Measurements from ENCODE around the gene TMCO4. TPM values are rescaled to one million over a fixed set of nuclear protein-coding genes. Genes with fewer than 3 reads are reported as not detected.

TMCO4 gene
- total RNA-seq, 1 experiment from 2014 or later = 4.3 TPM

GRCh38 chr1:19676438-19676922 is 123.2 kb downstream of the TMCO4 start:
- Histone ChIP-seq H3K4me1 (ENCODE audit: insufficient read depth, low read length, poor library complexity, severe bottlenecking) (no peaks in the 10 kb centered on the region), H3K27ac (ENCODE audit: low read depth, low read length, poor library complexity, severe bottlenecking) (no peak overlapping the region), H3K36me3 (ENCODE audit: insufficient read depth, low read length, poor library complexity, severe bottlenecking) (no peaks in the 10 kb centered on the region), H3K4me3 (ENCODE audit: low read depth, low read length, poor library complexity, severe bottlenecking) (no peak overlapping the region), H3K27me3 (replicated peaks; ENCODE audit: insufficient read depth, low read depth, low read length, poor library complexity) (peaks cover 11% of the 10 kb centered on the region), H3K9me3 (ENCODE audit: low read depth, low read length, poor library complexity, severe bottlenecking) (no peaks in the 10 kb centered on the region)
- TF ChIP-seq EZH2 (IDR thresholded peaks at IDR 0.05; ENCODE audit: borderline replicate concordance, low read depth, low read length, poor library complexity, severe bottlenecking) (no peak), CTCF (conservative IDR thresholded peaks at IDR 0.05; ENCODE audit: low read depth, low read length) (no peak)
- BruUV-seq (replicated peaks) = no TSS peak
- CTCF ChIA-PET = interaction anchor here (0.6 kb wide), 1 partner anchor 249 kb away, joined by 4 read pairs; no protein-coding TSS in a partner anchor
- POLR2A ChIA-PET (ENCODE audit: low non-redundant PET) = no interaction called here
- intact Hi-C loops (cut with micrococcal nuclease; ENCODE audit: unreplicated experiment) = no loop called here
- peak; percentile 79 for DNase-seq (ENCODE audit: low spot score)

- intact Hi-C loops (cut with micrococcal nuclease; ENCODE audit: unreplicated experiment) = no loop called here
- H3K9me3 ChIP-seq (ENCODE audit: low read depth, low read length, poor library complexity, severe bottlenecking) = no peaks in the 10 kb centered on the region
- ChIA-PET POLR2A (ENCODE audit: low non-redundant PET) (no interaction called here), CTCF (interaction anchor here (0.6 kb wide), 1 partner anchor 248 kb away, joined by 4 read pairs; no protein-coding TSS in a partner anchor)
- no TSS peak for BruUV-seq (replicated peaks)
- H3K36me3 ChIP-seq (ENCODE audit: insufficient read depth, low read length, poor library complexity, severe bottlenecking) = no peaks in the 10 kb centered on the region
- no peak overlapping the region for H3K27ac ChIP-seq (ENCODE audit: low read depth, low read length, poor library complexity, severe bottlenecking)
- peaks cover 11% of the 10 kb centered on the region for H3K27me3 ChIP-seq (replicated peaks; ENCODE audit: insufficient read depth, low read depth, low read length, poor library complexity)
- DNase-seq (ENCODE audit: low spot score) = no peak
- no peak for TF ChIP-seq EZH2 (IDR thresholded peaks at IDR 0.05; ENCODE audit: borderline replicate concordance, low read depth, low read length, poor library complexity, severe bottlenecking)
- no peak for TF ChIP-seq CTCF (conservative IDR thresholded peaks at IDR 0.05; ENCODE audit: low read depth, low read length)
- no peaks in the 10 kb centered on the region for H3K4me1 ChIP-seq (ENCODE audit: insufficient read depth, low read length, poor library complexity, severe bottlenecking)
- no peak overlapping the region for H3K4me3 ChIP-seq (ENCODE audit: low read depth, low read length, poor library complexity, severe bottlenecking)
Measured at GRCh38 chr1:19675797-19676196, 123.9 kb downstream of the TMCO4 start.

DNA sequence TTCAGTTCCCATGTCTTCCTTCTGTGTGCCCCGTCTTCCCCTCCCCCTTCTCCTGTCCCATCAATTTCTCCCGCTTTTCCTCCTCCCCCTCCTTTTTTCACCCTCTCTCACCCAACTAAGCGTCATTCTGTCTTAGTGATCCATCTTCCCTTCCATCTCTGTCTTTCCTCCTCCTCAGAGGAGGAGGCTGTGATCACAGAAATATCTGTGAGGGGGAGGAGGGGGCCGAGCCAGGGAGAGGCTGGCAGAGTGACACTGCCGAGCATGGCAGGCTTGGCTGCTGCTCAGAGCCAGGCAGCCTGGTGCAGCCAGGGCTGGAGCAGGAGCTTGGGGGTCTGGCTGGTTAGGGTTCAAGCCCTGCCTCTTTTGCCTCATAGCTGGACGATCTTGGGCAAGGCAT is 127.5 kb downstream of the TMCO4 start:
- no peak overlapping the region for H3K4me3 ChIP-seq (ENCODE audit: low read depth, low read length, poor library complexity, severe bottlenecking)
- TF ChIP-seq CTCF (conservative IDR thresholded peaks at IDR 0.05; ENCODE audit: low read depth, low read length) (no peak), EZH2 (IDR thresholded peaks at IDR 0.05; ENCODE audit: borderline replicate concordance, low read depth, low read length, poor library complexity, severe bottlenecking) (no peak)
- no peaks in the 10 kb centered on the region for H3K36me3 ChIP-seq (ENCODE audit: insufficient read depth, low read length, poor library complexity, severe bottlenecking)
- H3K27me3 ChIP-seq (replicated peaks; ENCODE audit: insufficient read depth, low read depth, low read length, poor library complexity) = peaks cover 23% of the 10 kb centered on the region
- ChIA-PET POLR2A (ENCODE audit: low non-redundant PET) (no interaction called here), CTCF (no interaction called here)
- no peaks in the 10 kb centered on the region for H3K4me1 ChIP-seq (ENCODE audit: insufficient read depth, low read length, poor library complexity, severe bottlenecking)
- no TSS peak for BruUV-seq (replicated peaks)
- DNase-seq (ENCODE audit: low spot score) = no peak
- no peak overlapping the region for H3K27ac ChIP-seq (ENCODE audit: low read depth, low read length, poor library complexity, severe bottlenecking)
- intact Hi-C loops (cut with micrococcal nuclease; ENCODE audit: unreplicated experiment) = no loop called here
- H3K9me3 ChIP-seq (ENCODE audit: low read depth, low read length, poor library complexity, severe bottlenecking) = no peaks in the 10 kb centered on the region

Measured in A673 (cell line).